ENCODE measurements around the gene LYL1.

The LYL1 gene

DNA sequence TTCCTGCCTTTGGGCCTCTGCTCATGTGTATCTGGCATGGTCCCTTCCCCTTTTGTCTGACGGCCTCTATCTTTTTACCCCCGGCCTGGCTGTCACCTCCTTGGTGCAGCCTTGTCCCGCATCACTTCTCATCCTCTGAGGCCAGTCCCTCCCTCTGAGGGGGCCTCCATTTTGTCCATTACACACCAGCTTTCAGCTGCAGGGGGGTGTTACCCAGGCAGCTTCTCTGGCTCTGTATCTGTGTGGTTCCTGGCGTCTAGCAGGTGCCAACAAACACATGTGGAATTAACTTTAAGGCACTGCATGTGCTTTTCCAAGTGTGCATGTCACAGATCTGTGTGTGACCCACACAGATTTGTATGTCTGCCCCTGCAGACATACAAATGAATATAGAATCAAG, 52.4 kb downstream of the LYL1 start:
- H3K4me3 ChIP-seq (ENCODE audit: control insufficient read depth, low read depth, low read length) = no peak overlapping the region
- TF ChIP-seq, protein P1, sequence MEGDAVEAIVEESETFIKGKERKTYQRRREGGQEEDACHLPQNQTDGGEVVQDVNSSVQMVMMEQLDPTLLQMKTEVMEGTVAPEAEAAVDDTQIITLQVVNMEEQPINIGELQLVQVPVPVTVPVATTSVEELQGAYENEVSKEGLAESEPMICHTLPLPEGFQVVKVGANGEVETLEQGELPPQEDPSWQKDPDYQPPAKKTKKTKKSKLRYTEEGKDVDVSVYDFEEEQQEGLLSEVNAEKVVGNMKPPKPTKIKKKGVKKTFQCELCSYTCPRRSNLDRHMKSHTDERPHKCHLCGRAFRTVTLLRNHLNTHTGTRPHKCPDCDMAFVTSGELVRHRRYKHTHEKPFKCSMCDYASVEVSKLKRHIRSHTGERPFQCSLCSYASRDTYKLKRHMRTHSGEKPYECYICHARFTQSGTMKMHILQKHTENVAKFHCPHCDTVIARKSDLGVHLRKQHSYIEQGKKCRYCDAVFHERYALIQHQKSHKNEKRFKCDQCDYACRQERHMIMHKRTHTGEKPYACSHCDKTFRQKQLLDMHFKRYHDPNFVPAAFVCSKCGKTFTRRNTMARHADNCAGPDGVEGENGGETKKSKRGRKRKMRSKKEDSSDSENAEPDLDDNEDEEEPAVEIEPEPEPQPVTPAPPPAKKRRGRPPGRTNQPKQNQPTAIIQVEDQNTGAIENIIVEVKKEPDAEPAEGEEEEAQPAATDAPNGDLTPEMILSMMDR (conservative IDR thresholded peaks at IDR 0.05; ENCODE audit: control insufficient read depth, insufficient read depth, low read depth, low read length) = no peak
- DNase-seq (ENCODE audit: low read depth) = no peak
